PC-9 (cell line): ENCODE measurements around the gene SMO.

Experiments
- EZH2 ChIP-seq: fragments of 200-600 bp; sonication (generic); IDR thresholded peaks from 2 replicates; pipeline ENCODE4 v1.8.0; 2017; ENCODE audit warnings: antibody characterized with exemption, low read depth
- TF ChIP-seq, protein P1 (sequence below): fragments of 200-600 bp; sonication (generic); conservative IDR thresholded peaks from 2 replicates; pipeline ENCODE4 v1.6.1; 2017; ENCODE audit warnings: mixed run types, antibody characterized with exemption, mild to moderate bottlenecking, moderate library complexity

GRCh38 chr7:129203050-129203741 lies 14.8 kb downstream of the SMO start:
- no peak for TF ChIP-seq EZH2
- TF ChIP-seq, protein P1, sequence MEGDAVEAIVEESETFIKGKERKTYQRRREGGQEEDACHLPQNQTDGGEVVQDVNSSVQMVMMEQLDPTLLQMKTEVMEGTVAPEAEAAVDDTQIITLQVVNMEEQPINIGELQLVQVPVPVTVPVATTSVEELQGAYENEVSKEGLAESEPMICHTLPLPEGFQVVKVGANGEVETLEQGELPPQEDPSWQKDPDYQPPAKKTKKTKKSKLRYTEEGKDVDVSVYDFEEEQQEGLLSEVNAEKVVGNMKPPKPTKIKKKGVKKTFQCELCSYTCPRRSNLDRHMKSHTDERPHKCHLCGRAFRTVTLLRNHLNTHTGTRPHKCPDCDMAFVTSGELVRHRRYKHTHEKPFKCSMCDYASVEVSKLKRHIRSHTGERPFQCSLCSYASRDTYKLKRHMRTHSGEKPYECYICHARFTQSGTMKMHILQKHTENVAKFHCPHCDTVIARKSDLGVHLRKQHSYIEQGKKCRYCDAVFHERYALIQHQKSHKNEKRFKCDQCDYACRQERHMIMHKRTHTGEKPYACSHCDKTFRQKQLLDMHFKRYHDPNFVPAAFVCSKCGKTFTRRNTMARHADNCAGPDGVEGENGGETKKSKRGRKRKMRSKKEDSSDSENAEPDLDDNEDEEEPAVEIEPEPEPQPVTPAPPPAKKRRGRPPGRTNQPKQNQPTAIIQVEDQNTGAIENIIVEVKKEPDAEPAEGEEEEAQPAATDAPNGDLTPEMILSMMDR = no peak
